ENCODE results near the gene FOXP1.
A peak's percentile ranks its signal among the peaks of the same experiment; 100 is the strongest.

FOXP1 gene

GRCh38 chr3:71228156-71228866 lies 355.2 kb downstream of the FOXP1 start:
- FAIRE-seq: no peak
- no peak for DNase-seq (ENCODE audit: insufficient read length, low spot score)

GRCh38 chr3:71227270-71227661 lies 356.3 kb downstream of the FOXP1 start:
- FAIRE-seq: peak; percentile 42
- no peak for DNase-seq (ENCODE audit: insufficient read length, low spot score)

DNA sequence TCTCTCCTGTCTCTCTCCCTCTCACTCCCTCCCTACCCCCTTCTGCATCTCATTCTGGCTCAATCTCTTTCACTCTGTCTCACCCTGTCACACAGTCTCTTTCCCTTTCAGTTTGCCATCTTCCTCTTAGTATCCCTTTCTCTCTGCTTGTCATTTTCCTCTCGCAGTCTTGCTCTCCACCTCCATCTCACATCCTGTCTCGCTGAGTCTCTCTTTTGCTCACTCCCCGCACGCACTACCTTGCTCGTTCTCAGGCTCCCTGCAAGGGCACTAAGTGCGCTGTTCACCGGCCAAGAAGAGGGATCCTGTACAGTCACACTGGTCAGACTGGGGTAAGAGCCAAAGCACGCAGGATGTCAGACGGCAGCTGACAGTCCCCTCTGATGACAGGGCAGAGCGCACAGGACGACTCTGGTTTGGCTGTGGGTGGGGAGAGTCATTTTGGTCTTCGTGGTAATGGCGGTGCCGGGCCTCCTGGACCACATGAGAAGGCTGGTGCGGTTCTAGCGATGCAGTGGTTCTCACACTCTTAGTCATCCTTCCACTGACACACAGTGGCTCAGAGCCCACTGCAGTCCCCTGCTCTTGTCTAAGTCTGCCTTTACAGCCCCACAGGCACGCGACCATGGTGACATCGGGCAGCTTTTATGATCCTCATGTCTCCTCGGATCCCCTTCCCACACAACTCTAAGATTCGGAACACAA lies 356.8 kb downstream of the FOXP1 start:
- FAIRE-seq (peak; percentile 94), DNase-seq (ENCODE audit: insufficient read length, low spot score) (peak; percentile 48)

DNA sequence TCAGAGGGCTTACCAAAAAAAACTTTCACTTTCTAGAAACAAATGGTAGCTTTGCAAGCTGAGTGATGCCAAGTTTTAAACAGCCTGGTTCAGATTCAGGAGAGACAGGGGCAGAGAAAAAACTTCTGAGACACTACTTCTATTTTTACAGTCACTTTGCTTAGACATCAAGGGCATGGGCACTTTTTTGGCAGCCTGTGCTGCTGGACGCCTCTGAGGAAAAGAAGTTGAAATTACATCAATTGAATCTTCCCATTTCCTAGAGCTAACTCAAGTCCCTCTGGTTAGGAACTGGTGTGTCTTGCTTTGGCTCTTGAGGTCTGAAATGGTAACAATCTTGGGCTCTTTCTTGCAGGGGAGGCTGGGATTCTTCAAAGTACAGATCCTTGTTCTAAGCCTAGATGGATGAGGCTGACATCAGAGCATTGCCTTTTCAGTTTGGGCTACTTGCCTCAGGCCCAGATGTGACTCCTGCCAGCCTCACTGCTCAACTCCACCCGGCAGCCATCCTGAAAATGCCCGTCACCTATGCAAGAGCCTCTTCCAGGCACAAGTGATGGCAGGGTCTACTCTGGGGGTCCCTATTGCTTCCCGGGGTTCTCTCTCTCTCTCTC lies 357.5 kb downstream of the FOXP1 start:
- DNase-seq (ENCODE audit: insufficient read length, low spot score) (no peak), FAIRE-seq (peak; percentile 60)

- DNase-seq (ENCODE audit: insufficient read length, low spot score): no peak
- no peak for FAIRE-seq
These were observed 358.4 kb downstream of the FOXP1 start for GRCh38 chr3:71225002-71225684.

- FAIRE-seq: peak; percentile 62
These were observed 363.5 kb downstream of the FOXP1 start for GRCh38 chr3:71219744-71220638.

GRCh38 chr3:71218508-71218907 lies 365.0 kb downstream of the FOXP1 start:
- no peak for DNase-seq (ENCODE audit: insufficient read length, low spot score)

More at GRCh38 chr3:71219744-71220638, 363.5 kb downstream of the FOXP1 start:
- peak; percentile 38 for DNase-seq (ENCODE audit: insufficient read length, low spot score)

GRCh38 chr3:71217640-71218222 lies 365.8 kb downstream of the FOXP1 start:
- FAIRE-seq (no peak), DNase-seq (ENCODE audit: insufficient read length, low spot score) (no peak)

More at GRCh38 chr3:71218508-71218907, 365.0 kb downstream of the FOXP1 start:
- FAIRE-seq: peak; percentile 26

DNA sequence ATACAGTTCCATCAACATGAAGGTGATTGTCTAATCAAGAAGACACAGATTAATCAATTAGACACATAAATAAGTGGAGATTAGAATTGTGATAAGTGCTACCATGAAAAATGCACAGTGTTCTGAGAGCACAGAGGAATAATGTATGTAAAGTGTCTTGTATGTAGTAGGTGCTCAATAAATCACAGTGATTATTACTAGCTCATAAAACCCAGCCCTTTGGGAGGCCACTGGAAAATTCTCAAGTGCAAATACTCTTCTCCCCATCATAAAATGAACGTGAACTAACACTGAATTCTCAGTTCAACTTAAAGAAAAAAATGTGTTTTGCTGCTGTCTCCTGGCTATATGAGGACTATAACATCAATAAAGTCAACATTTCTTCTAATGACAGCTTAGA lies 368.2 kb downstream of the FOXP1 start:
- FAIRE-seq: no peak

DNA sequence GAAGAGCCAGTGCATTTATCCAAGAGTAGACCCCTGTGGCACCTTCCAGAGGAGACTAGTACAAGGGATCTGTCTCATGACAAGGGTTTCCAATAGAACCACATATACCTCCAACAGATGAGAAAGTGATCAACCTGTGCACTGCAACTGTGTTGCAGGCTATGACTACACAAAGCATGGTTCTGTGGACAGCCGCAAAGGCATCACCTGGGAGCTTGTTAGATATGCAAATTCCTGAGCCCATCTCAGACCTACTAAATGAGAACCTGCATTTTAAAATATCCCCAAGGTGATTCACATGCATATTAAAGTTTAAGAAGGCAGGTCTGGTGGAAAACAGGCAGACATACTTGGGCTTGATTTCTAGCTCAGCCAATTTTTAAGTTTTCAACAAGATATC lies 368.7 kb downstream of the FOXP1 start:
- DNase-seq (ENCODE audit: insufficient read length, low spot score) (no peak), FAIRE-seq (no peak)

More for the DNA sequence above, 368.2 kb downstream of the FOXP1 start:
- no peak for DNase-seq (ENCODE audit: insufficient read length, low spot score)

DNA sequence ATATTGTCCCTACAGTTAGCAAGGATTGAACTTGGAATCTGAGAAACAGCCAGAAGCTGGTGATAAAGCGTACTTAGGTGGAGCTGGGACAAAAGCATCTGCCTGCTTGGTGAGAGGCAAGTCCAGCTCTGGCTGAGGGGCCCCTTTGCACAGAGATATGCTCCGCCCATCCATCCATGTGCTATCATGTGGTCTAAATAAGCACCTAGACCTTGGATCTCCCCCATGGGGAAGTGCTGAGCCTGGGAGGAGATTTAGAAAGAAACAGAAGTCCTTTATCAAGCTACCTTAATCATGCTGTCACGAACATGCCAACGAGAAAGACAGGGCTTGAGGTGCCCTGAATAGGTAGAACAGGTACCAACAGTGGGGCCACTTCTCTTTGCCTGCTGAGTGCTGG lies 369.5 kb downstream of the FOXP1 start:
- FAIRE-seq (no peak), DNase-seq (ENCODE audit: insufficient read length, low spot score) (no peak)

DNA sequence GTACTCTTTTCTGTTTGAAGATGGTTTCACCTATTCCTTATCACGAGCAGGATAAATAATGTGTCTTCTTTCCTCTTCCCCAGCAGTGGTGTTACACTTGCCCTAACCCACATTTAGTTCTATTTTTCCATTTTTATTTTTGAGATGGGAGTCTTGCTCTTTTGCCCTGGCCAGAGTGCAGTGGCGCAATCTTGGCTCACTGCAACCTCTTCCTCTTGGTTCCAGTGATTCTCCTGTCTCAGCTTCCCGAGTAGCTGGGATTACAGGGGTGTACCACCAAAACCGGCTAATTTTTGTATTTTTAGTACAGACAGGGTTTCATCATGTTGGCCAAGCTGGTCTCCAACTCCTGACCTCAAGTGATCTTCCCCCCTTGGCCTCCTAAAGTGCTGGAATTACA lies 372.4 kb downstream of the FOXP1 start:
- DNase-seq (ENCODE audit: insufficient read length, low spot score) (no peak), FAIRE-seq (no peak)

DNA sequence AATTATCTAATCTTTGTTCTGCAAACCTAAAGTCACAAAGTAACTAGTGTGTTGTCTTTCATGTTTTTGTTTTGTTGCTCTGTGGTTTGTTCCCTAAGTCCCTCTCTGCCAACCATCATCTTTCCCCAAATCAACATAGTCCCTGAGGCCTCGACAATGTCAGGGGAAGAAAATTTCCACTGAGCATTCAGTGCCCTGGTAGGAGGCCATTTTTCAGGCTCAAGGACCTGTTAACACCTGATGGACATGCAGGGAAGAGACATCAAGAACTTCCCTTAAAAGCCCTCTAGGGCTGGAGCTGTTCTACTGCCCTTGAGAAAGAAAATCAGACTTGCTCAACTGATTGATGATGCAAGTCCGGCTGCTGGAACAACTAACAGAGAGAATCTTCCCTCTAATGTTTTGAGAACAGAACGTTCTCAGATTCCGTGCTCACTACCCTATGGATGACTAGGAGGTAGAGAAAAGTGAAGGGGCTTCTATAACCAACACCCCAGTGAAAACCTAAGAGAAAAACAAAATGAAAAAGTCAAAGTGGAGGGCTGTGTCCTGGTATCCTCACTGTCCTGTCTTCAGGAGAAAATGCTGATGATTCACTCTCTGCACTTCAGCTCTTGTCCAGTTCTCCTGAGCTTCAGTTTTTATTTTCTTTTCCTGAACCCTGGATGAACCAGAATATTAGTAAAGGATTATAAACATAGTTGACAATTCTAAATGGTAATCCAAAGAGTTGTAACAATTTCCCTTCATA lies 373.1 kb downstream of the FOXP1 start:
- no peak for DNase-seq (ENCODE audit: insufficient read length, low spot score)
- FAIRE-seq: no peak

DNA sequence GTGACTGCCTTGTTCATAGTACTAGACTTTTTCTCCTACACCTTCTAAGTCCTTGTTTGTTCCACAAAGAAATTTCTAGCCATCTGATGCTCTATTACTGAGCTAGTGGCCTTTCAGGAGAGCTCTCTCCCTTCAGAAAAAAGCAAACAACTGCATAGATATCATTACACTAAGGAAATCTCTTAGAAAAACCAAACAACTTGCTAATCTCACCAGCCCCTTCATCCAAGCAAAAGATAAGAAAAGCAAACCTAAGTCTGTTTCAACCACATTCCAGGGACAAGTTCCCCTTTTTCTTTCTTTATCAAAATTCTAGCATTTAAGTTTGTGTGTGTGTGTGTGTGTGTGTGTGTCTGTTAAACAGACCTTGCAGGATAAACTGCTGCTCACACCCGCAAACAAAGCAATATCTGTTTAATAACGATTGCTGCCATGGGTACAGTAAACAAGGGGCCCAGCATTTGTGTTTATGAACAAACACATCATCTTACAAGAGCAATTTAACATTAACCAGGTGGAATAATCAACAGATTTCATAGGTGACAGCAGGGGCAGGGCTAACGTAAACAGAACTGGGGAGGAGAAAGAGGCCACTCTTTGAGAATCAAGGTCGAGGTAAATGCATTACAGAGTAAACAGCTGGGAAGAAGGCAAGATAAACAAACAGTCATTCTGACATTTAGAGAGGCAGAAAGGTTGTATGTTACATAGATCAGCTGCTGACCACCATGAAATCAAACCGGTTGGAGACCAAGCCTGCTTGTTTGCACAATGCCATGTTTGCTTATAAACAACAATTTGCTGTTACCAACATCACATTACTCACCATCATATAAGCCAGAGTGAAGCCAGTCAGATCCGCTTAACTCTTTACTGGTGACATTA lies 375.1 kb downstream of the FOXP1 start:
- DNase-seq (ENCODE audit: insufficient read length, low spot score): no peak
- no peak for FAIRE-seq

DNA sequence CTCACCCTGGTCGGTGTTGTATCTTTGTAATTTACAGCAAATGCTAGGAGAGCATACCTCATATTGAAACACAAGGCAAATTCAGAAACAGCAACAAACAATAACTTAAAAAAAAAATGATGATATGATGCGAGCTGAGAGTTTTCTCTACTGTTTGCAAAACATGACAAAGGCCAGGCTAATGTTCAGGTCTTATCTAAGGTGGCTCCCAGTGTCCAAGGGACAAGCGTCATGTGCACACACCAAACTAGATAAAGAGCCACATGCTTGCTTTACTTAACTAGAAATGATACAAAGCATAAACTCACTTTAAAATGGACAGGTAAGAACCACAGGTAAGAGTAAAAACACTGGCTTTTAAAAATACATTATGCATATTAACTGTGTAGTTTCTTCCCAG lies 375.9 kb downstream of the FOXP1 start:
- FAIRE-seq: no peak
- DNase-seq (ENCODE audit: insufficient read length, low spot score): no peak

DNA sequence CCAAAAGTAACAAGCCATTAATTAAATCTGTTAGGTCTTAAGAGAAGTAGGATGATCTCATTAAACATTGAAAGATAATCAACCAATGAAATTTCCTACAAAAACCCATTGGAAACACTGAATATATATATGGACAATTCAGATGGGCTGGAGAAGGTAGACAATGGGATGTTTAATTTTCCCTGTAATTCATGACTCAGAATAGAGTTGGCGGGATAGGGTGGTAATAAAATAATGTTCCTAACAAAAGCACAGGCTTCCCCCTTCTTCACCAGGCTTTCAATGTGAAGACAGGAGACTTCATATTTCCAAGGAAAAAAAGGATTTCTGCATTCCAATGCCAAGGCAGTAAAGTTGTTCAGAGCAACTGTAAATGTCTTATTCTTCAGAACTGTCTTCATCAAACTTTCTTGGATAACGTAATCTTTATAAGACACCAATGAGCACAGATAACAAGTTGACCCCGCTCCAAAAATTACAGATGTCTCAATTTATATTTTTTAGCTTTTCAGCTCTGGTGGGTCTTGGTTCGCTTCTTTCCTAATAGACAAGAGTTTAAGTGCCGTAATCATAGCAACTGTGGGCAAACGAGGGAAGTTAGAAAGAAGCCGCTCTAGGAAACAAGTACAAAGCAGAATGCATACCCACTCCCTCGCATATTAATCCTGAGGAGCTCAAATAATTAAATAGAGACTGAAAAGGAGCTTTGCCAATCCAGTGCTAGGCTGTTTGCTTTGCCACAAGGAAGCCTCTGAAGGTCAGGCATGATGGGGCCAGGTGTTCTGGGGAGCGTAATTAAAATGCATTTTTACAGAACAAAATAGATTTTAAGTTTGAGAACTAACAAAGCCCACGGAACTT lies 377.0 kb downstream of the FOXP1 start:
- DNase-seq (ENCODE audit: insufficient read length, low spot score) (no peak), FAIRE-seq (no peak)

Data from GM19239 (cell line).